Lower lobe of right lung (tissue), 2 donors: Measurements from ENCODE around the gene LHX4. TPM values are rescaled to one million over a fixed set of nuclear protein-coding genes. Genes with fewer than 3 reads are reported as not detected.
A peak's percentile ranks its signal among the peaks of the same experiment; 100 is the strongest.

Experiments used
- ATAC-seq, 2 donors: fragments of 200-7000 bp; cut with Tn5 transposase; one replicate each; pipeline ENCODE4 v1.9.1; 2020 to 2022; ENCODE audit warnings: mild to moderate bottlenecking in 2 of 2, moderate library complexity in 2 of 2
- DNase-seq: peaks from one replicate; pipeline ENCODE4 v3.0.0-alpha.2; 2020
- H3K27ac ChIP-seq: fragments of 200-600 bp; one replicate; pipeline ENCODE4 v1.8.0; 2022
- H3K27me3 ChIP-seq: fragments of 200-600 bp; one replicate; pipeline ENCODE4 v1.8.0; 2022; ENCODE audit warnings: low read depth
- H3K36me3 ChIP-seq: fragments of 200-600 bp; one replicate; pipeline ENCODE4 v1.8.0; 2022; ENCODE audit warnings: mild to moderate bottlenecking
- H3K4me1 ChIP-seq: fragments of 200-600 bp; one replicate; pipeline ENCODE4 v1.8.0; 2022
- H3K4me3 ChIP-seq: fragments of 200-600 bp; one replicate; pipeline ENCODE4 v1.8.0; 2022; ENCODE audit warnings: mild to moderate bottlenecking
- H3K9me3 ChIP-seq: fragments of 200-600 bp; one replicate; pipeline ENCODE4 v1.8.0; 2022
- intact Hi-C: fragments of 100-400 bp; cut with DNase I; formaldehyde crosslinking; loops from one replicate; pipeline ENCODE4 v1.11.0; 2022
- total RNA-seq: library from RNA; stranded (reverse); fragmentation: NEBNext Ultra II Directional; extraction: Animal tissue kit (Norgen Biotek cat#: 25700); gene quantifications from one replicate; pipeline ENCODE4 v1.2.1, GENCODE V29; 2021
- TF ChIP-seq, protein P1 (sequence below): fragments of 200-600 bp; IDR thresholded peaks from one replicate; pipeline ENCODE4 v1.8.0; 2022; ENCODE audit warnings: antibody characterized with exemption, mild to moderate bottlenecking
- donor health status: DM: no; HTN: yes; CAD: no; lungs with severe emphysema.

The LHX4 gene
- total RNA-seq, 1 donor from 2014 or later = not detected

DNA sequence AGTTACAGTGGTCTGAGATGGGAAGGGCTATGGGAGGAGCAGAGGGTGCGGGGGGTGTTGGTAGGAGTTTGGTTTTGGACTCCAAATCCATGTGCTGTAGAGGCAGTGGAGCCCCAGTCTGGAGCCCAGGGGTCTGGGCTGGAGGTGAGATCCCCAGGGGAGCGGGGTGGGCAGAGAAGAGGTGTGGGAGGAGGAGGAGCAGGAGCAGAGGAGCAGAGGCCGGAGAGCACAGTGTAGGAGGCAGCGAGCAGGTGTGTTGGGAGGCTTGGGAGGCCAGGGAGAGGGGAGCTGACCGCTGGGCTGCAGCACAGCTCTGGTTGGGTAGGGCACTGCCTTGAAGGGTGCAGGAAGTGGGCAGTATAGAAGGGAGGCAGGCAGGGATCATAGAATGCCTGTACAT is 28.9 kb downstream of the LHX4 start:
- Histone ChIP-seq H3K36me3 (no peaks in the 10 kb centered on the region), H3K4me3 (no peak overlapping the region), H3K4me1 (no peaks in the 10 kb centered on the region), H3K9me3 (no peaks in the 10 kb centered on the region), H3K27ac (no peak overlapping the region), H3K27me3 (peaks cover 73% of the 10 kb centered on the region)
- DNase-seq (no peak), ATAC-seq (no peak)
- TF ChIP-seq, protein P1, sequence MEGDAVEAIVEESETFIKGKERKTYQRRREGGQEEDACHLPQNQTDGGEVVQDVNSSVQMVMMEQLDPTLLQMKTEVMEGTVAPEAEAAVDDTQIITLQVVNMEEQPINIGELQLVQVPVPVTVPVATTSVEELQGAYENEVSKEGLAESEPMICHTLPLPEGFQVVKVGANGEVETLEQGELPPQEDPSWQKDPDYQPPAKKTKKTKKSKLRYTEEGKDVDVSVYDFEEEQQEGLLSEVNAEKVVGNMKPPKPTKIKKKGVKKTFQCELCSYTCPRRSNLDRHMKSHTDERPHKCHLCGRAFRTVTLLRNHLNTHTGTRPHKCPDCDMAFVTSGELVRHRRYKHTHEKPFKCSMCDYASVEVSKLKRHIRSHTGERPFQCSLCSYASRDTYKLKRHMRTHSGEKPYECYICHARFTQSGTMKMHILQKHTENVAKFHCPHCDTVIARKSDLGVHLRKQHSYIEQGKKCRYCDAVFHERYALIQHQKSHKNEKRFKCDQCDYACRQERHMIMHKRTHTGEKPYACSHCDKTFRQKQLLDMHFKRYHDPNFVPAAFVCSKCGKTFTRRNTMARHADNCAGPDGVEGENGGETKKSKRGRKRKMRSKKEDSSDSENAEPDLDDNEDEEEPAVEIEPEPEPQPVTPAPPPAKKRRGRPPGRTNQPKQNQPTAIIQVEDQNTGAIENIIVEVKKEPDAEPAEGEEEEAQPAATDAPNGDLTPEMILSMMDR = no peak
- intact Hi-C loops = no loop called here

DNA sequence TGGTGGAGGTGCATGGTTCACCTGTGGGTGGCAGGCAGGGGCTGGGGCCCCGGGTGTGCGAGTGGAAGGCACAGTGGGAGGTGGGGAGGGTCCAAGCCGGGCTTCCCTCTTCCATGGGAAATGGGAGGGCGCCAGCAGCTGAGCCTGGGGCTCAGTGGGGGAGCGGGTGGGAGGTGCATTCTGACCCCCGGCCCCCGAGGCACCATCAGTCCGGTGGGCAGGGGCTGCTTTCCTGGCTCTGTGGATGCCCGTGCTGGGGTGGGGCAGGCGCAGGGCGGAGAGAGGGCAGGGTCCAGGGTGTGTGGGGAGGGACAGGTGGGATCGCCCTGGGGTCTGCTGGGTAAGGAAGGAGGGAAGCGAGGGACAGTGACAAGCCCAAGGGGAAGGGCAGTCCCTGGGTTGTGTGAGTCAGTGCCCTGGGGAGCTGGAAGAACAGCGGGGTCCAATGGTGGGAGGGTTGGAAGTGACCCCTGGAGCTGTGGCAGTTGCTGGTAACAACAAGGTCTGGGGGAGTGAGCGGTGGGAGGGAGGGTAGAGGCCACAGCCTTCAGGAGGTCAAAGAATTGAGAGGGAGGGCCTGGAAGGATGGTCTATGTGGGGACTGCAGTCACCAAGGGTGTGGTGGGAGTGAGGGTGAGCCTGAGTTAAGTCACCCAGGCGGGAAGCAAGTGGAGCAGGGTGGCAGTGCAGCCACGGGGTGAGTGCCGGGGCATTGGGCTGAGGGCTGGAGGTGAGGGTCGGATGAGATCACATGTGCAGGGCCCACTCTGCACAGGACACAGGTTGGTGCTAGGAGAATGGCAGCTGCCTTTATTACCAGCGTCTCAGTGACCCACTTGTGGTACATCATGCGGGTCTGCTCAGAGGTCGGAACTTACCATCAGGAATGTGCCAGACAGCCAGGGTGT is 29.6 kb downstream of the LHX4 start:
- ATAC-seq (peak in 1 of 2 donors; percentile 15), DNase-seq (no peak)
- H3K9me3 ChIP-seq = no peaks in the 10 kb centered on the region
- H3K27me3 ChIP-seq = peaks cover 66% of the 10 kb centered on the region
- no peaks in the 10 kb centered on the region for H3K36me3 ChIP-seq
- no peak overlapping the region for H3K4me3 ChIP-seq
- H3K27ac ChIP-seq = no peak overlapping the region
- H3K4me1 ChIP-seq = no peaks in the 10 kb centered on the region
- TF ChIP-seq, protein P1 = no peak
- intact Hi-C loops = no loop called here

DNA sequence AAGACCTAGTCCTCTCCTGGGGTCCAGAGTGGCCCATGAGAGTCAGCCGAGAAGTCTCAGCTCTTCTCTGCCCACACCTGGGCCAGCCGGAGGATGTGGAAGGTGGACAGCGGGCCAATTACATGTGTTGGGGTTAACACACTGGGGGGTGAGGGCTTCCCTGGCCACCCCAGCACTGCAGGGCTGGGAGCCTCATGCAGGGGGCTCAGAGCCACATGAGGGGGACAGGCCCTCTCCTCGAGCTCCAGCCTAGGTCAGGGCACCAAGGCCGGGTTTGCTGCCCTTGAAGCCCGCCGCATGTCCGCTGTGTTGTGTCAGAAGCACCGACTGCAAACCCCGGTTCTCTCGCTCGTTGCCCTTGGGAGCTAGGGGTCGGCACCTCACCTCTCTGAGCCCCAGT is 30.5 kb downstream of the LHX4 start:
- no peak overlapping the region for H3K4me3 ChIP-seq
- no peaks in the 10 kb centered on the region for H3K36me3 ChIP-seq
- no peaks in the 10 kb centered on the region for H3K4me1 ChIP-seq
- ATAC-seq = no peak
- H3K27ac ChIP-seq = no peak overlapping the region
- H3K9me3 ChIP-seq = no peaks in the 10 kb centered on the region
- H3K27me3 ChIP-seq = peaks cover 59% of the 10 kb centered on the region
- intact Hi-C loops = no loop called here
- TF ChIP-seq, protein P1 = no peak
- no peak for DNase-seq

DNA sequence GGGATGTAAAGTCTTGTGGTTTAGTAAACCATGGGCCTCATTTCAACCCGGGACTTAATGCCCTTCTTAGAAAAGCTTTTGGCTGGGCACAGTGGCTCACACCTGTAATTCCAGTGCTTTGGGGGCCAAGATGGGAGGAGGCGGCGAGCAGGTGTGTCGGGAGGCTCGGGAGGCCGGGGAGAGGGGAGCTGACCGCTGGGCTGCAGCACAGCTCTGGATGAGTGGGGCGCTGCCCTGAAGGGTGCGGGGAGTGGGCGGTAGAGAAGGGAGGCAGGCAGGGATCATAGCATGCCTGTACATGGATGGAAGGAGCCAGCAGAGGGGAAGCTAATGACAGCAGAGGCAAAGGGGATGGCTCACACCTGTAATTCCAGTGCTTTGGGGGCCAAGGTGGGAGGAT is 31.0 kb downstream of the LHX4 start:
- no peak overlapping the region for H3K27ac ChIP-seq
- peaks cover 54% of the 10 kb centered on the region for H3K27me3 ChIP-seq
- no peak for ATAC-seq
- TF ChIP-seq, protein P1 = no peak
- no peak for DNase-seq
- H3K4me3 ChIP-seq = no peak overlapping the region
- intact Hi-C loops = no loop called here
- no peaks in the 10 kb centered on the region for H3K4me1 ChIP-seq
- H3K9me3 ChIP-seq = no peaks in the 10 kb centered on the region
- H3K36me3 ChIP-seq = no peaks in the 10 kb centered on the region

DNA sequence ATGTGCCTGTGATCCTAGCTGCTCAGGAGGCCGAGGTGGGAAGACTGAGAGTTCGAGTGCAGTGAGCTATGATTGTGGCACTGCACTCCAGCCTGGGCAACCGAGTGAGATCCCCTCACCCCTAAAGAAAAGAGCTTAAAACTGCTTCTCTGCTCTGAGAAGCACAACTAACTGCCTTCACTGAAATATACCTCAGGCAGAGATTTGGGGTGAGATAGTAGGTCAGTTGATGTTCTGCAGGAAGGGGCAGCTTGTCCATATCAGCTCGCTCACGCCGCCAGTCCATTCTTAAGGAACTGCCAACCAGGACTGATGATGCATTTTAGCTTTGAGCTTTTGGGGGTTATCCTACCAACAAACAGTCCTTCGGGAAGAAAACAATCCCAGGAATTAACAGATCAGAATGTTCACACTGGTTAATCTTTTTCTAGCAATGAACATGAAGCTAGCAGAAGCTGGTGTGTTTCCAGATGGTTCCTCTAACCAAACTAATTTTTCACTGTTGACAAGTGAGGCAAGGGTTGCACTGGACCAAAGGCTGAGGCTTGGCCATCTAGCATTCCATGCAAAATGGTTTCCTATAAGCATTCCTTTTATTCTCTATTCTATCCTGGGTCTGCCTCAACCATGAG is 31.6 kb downstream of the LHX4 start:
- H3K27me3 ChIP-seq = peaks cover 48% of the 10 kb centered on the region
- H3K27ac ChIP-seq = no peak overlapping the region
- intact Hi-C loops = no loop called here
- no peak for DNase-seq
- ATAC-seq = no peak
- no peaks in the 10 kb centered on the region for H3K4me1 ChIP-seq
- no peaks in the 10 kb centered on the region for H3K36me3 ChIP-seq
- no peak overlapping the region for H3K4me3 ChIP-seq
- H3K9me3 ChIP-seq = no peaks in the 10 kb centered on the region
- TF ChIP-seq, protein P1 = no peak
